Stimulated activated CD8-positive, alpha-beta memory T cell treated with anti-CD3 and anti-CD28 coated beads, Interleukin-15, amount 100 ng/mL, for 48 hours (primary cell): ENCODE results near the gene NPRL2.
A peak's percentile ranks its signal among the peaks of the same experiment; 100 is the strongest.

Experiments
- DNase-seq, 2 donors: peaks; one replicate each; pipeline ENCODE4 v3.0.0-alpha.2; 2020; ENCODE audit warnings: low read depth in 2 of 2

The NPRL2 gene

DNA sequence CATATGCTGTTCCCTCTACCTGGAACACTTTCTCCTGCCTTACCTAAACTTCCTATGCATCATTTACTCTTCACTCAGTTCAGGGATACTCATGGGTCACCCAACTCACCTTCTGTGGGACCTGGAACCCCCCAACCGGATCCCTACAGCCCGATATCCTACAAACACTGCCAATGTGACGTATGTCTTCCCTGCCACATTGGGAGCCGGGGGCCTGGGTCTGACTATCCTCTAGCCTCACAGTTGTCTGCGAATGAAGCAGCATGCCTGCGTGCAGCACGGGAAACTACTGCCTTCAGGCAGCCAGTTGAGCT, 405 bp downstream of the NPRL2 start:
- DNase-seq: no peak

DNA sequence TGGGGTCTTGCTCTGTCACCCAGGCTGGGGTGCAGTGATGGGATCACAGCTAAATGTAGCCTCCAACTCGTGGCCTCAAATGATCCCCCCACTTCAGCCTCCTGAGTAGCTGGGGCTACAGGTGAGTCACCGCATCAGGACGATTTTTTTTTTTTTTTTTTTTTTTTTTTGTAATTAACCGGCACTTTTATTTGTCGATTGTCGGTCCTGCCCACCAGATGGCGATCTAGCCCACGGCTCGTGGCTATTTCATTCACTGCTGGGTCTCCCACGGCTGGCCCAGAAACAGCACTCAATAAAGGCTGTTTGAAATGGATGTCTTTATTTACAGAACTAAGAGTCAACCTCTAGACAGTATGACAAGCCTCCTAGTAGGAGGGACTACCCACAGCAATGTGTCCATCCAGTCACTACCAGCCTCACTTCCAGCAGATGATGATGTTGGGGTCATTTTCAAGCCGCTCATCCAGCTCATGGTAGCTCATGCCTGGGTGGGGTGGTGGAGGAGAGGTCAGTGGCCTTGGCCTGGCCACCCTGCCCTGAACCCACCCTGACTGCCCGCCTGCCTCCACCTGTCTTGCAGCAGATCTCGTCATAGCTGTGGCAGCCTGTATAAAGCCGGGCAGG, 3.3 kb downstream of the NPRL2 start:
- peak; percentile 51 for DNase-seq

GRCh38 chr3:50345586-50346234, 4.9 kb downstream of the NPRL2 start, which contains the start of gene ZMYND10:
Gene ZMYND10, minus strand, starts transcription at chr3:50345732. Its CDS starts 153 bp downstream, at chr3:50345579.
- DNase-seq: peak; percentile 64 to 66

GRCh38 chr3:50345008-50345407, 5.6 kb downstream of the NPRL2 start:
- no peak for DNase-seq

DNA sequence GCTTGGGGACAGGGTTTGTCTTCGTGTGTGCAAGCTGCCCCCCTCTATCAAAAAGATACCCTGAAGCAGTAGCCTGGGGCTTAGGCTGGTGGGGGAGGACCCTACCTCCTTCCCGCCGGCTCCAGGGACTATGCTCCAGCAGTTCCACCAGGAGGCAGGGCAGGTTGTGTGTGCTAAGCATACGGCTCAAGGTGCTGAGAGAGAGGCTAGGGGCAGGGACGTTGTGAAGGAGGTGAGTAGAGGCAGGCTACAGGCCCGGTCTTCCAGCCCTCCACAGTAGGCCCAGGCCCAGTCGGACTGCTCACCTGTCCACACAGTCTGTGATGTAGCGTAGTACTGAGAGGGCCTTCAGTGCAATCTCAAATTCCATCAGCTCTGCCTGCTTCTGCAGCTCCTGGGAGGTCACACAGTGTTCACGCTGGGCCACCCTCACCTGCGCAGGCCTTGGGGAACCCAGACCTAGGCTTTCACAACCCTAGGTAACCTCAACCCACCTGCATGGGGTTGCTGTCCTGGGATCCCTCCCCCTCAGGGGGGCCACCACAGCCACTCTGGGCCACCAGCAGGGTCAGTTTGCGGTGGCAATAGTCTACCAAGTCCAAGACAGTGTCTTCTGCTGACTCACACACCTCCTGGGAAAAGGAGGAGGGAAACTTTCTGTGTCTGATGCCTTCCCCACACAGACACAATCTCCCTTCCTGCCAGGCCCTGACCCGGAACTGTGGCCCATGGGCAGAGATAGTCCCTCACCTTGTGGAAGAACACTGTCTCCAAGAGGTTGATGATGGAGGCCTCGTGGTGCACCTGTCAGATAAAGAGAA, 7.6 kb downstream of the NPRL2 start:
- DNase-seq: no peak

GRCh38 chr3:50341996-50342650, 8.5 kb downstream of the NPRL2 start:
- DNase-seq: no peak

DNA sequence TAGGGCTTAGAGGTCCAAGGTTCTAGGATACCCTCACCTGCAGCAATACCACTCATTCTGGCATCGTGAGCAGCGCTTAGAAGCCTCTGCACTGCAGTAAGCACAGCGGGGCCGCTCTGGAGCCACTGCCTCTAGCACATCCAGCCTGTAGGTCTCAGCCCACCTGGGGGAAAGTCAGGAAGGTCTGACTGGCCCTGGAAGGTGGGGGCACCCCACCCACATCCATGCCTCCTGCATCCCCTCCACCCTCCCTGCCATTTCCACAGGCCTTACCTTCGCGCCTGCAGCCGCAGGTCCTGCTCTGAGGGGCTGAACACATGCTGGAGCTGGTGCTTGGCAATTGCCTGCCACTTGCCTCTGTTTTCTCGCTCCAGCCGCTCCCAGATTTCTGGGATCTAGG, 9.0 kb downstream of the NPRL2 start:
- no peak for DNase-seq

DNA sequence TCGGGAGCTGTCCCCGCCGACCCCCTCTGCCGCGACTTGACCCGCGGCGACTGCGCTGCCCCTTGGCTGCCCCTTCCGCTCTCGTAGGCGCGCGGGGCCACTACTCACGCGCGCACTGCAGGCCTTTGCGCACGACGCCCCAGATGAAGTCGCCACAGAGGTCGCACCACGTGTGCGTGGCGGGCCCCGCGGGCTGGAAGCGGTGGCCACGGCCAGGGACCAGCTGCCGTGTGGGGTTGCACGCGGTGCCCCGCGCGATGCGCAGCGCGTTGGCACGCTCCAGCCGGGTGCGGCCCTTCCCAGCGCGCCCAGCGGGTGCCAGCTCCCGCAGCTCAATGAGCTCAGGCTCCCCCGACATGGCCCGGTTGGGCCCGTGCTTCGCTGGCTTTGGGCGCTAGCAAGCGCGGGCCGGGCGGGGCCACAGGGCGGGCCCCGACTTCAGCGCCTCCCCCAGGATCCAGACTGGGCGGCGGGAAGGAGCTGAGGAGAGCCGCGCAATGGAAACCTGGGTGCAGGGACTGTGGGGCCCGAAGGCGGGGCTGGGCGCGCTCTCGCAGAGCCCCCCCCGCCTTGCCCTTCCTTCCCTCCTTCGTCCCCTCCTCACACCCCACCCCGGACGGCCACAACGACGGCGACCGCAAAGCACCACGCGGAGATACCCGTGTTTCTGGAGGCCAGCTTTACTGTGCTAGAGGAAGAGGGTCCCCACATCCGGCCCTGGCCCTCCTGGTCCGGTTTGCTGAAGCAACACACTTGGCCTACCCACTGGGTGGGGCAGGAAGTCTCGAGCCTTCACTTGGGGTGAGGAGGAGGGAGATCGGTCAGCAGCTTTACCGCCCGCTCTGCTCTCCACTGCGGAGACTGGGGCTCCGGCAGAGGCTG, 9.9 kb downstream of the NPRL2 start, which contains the start of gene RASSF1:
TSS of gene RASSF1 (minus strand) at position 389 of the 882 bp plus-strand sequence. CDS start at position 358, 31 bp downstream.
- DNase-seq: peak; percentile 69 to 77

- DNase-seq: no peak
These were observed 10.5 kb downstream of the NPRL2 start for GRCh38 chr3:50340147-50340447.

DNA sequence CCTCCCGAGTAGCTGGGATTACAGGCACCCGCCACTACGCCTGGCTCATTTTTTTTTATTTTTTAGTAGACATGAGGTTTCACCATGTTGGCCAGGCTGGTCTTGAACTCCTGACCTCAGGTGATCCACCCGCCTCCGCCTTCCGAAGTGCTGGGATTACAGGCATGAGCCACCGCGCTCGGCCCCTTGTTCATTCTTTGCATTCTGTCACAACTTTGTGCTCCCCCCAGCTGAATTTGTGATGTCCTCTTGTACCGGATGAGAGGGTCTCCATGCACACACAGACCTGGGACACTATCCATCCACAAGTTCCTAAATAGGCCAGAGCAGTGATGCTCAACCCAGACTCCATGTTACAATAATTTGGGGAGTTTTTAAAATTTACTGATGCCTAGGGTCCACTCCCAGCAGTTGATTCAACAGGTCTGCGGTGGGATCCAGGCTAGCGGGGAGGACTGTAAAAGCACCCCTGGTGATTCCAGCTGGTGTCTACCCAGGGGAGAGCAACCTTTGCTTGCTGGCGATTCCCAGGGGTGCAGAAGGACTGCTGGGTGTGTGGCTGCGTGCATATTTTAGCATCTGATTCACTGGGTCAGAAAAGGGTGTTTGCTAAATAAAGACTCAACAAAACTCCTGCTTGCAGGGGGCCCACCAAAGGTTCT, 11.0 kb downstream of the NPRL2 start:
- no peak for DNase-seq

DNA sequence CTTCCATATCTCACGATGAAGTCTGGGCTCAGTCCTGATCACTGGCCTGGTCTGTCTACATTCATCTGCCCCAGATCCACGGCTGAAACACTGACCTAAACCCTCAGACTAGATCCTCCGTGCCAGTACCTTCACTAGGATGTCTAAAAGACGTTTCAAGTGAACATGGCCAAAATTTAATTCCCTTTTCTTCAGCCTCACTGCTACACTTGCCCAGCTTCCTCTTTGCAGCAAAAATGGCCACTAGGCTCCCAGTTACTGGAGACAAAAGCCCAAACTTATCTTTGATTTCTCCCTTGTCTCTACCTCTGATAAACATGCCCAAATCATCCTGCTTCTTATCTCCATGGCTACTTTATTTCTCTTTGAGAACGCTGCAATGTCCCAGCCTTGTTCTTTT, 11.6 kb downstream of the NPRL2 start:
- no peak for DNase-seq

GRCh38 chr3:50337175-50337861, 13.3 kb downstream of the NPRL2 start:
- peak; percentile 98 to 99 for DNase-seq

GRCh38 chr3:50336452-50337174, 14.0 kb downstream of the NPRL2 start:
- DNase-seq: peak in 1 of 2 donors; percentile 47

GRCh38 chr3:50334339-50335075, 16.1 kb downstream of the NPRL2 start:
- DNase-seq: no peak

DNA sequence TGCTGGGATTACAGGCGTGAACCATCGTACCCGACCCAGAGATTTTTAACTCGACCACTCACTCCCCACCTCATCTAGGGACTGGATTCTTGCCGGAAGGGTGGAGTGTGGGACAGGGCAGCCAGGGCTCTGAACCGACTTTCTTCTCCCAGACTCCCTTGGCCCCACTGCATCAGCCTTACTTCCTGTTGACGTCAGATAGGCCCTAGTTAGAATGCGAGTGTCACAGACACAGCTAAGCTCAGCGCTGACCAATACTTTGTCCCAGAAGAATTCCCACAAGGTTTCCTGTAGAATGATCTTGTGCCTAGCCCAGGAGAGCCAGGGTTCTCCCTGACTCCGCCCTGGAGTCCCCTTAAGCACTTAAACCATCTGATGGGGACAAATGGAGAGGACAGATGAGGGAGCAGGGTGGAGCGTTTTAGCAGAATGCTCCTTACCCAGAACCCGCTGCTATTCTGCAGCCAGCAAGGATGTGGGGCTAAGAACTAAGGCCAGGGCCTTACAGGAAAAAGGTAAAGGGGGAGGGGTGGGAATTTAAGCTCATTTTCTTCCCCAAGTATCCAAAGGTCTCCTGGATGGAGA, 16.7 kb downstream of the NPRL2 start:
- DNase-seq: no peak

DNA sequence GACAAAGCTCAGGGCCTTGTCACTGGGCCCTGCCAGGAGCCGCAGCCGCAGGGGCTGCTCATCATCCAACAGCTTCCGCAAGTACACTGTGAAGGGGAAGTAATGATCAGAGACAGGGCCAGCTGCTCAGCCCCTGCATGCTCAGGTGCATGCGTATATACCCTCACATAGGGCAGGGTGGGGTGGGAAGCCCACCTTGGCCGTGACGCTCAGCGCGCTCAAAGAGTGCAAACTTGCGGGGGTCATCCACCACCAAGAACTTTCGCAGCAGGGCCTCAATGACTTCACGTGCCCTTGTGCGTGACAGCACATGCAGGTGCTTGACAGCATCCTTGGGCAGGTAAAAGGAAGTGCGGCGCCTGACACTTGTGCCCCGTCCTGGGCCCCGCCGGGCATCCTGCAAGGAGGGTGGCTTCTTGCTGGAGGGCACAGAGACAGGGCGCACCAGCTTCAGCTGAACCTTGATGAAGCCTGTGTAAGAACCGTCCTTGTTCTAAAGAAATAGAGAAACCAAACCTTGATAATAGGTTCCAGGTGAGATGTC, 19.1 kb downstream of the NPRL2 start:
- no peak for DNase-seq

DNA sequence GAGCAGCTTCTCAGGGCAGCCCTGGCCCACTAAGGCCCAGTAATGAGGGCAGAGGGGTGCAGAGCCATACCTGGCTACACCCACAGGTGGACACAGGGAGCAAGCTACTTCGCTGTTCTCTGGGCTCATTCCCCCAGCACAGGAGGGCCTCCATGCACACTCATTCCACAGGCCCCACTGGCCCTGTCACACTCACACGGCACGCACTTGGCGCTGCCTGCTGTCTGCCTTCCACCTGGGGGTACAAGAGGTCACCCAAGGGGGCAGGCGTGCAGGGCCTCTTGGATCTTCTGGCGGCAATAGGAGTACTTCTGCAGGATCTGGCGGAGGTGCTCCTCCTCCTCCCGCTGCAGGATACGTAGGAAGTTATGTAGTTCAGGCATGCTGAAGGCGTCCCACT, 20.2 kb downstream of the NPRL2 start:
- no peak for DNase-seq
